HEK293 (cell line): ENCODE results near the gene PIGR.

Source experiments
- EGR2 ChIP-seq: fragments of 450-650 bp; formaldehyde crosslinking; IDR thresholded peaks from 2 replicates; pipeline ENCODE4 v1.5.1; 2016; ENCODE audit warnings: low read depth, missing biosample characterization, missing genetic modification characterization
- GLI4 ChIP-seq: fragments of 450-650 bp; formaldehyde crosslinking; IDR thresholded peaks from 2 replicates; pipeline ENCODE4 v1.5.1; 2016; ENCODE audit warnings: missing biosample characterization, missing genetic modification characterization
- OSR2 ChIP-seq: fragments of 450-650 bp; formaldehyde crosslinking; IDR thresholded peaks from 2 replicates; pipeline ENCODE4 v1.5.1; 2016; ENCODE audit warnings: missing biosample characterization, missing genetic modification characterization
- REPIN1 ChIP-seq: fragments of 450-650 bp; formaldehyde crosslinking; IDR thresholded peaks from 2 replicates; pipeline ENCODE4 v1.5.1; 2017; ENCODE audit warnings: missing biosample characterization, missing genetic modification characterization, low read depth
- TRIM28 ChIP-seq: IDR thresholded peaks from 2 replicates; pipeline ENCODE4 v1.6.1; 2011; ENCODE audit warnings: low read length, control low read depth, borderline replicate concordance
- ZBTB1 ChIP-seq: fragments of 450-650 bp; formaldehyde crosslinking; IDR thresholded peaks from 2 replicates; pipeline ENCODE4 v1.5.1; 2016; ENCODE audit warnings: missing biosample characterization, missing genetic modification characterization
- ZBTB48 ChIP-seq: fragments of 450-650 bp; formaldehyde crosslinking; IDR thresholded peaks from 2 replicates; pipeline ENCODE4 v1.5.1; 2016; ENCODE audit warnings: missing biosample characterization, missing genetic modification characterization
- ZBTB49 ChIP-seq: fragments of 450-650 bp; formaldehyde crosslinking; IDR thresholded peaks from 2 replicates; pipeline ENCODE4 v1.5.1; 2016; ENCODE audit warnings: missing biosample characterization, missing genetic modification characterization, low read depth
- ZBTB7A ChIP-seq: fragments of 450-650 bp; formaldehyde crosslinking; IDR thresholded peaks from 2 replicates; pipeline ENCODE4 v1.5.1; 2016; ENCODE audit warnings: low read depth, missing biosample characterization, missing genetic modification characterization
- ZEB2 ChIP-seq: fragments of 450-650 bp; formaldehyde crosslinking; IDR thresholded peaks from 2 replicates; pipeline ENCODE4 v1.5.1; 2016; ENCODE audit warnings: missing biosample characterization, missing genetic modification characterization
- ZNF121 ChIP-seq: fragments of 450-650 bp; formaldehyde crosslinking; IDR thresholded peaks from 2 replicates; pipeline ENCODE4 v1.5.1; 2016; ENCODE audit warnings: missing biosample characterization, missing genetic modification characterization
- ZNF138 ChIP-seq: fragments of 450-650 bp; formaldehyde crosslinking; IDR thresholded peaks from 2 replicates; pipeline ENCODE4 v1.5.1; 2016; ENCODE audit warnings: missing biosample characterization, missing genetic modification characterization, borderline replicate concordance
- ZNF157 ChIP-seq: fragments of 450-650 bp; formaldehyde crosslinking; IDR thresholded peaks from 2 replicates; pipeline ENCODE4 v1.5.1; 2016; ENCODE audit warnings: missing biosample characterization, missing genetic modification characterization
- ZNF184 ChIP-seq: fragments of 450-650 bp; IDR thresholded peaks from 2 replicates; pipeline ENCODE4 v1.5.1; 2018; ENCODE audit warnings: missing biosample characterization, mild to moderate bottlenecking, missing genetic modification characterization
- ZNF2 ChIP-seq: fragments of 450-650 bp; formaldehyde crosslinking; IDR thresholded peaks from 2 replicates; pipeline ENCODE4 v1.5.1; 2016; ENCODE audit warnings: missing biosample characterization, missing genetic modification characterization
- ZNF266 ChIP-seq: fragments of 450-650 bp; formaldehyde crosslinking; IDR thresholded peaks from 2 replicates; pipeline ENCODE4 v1.5.1; 2016; ENCODE audit warnings: missing biosample characterization, missing genetic modification characterization, low read depth
- ZNF398 ChIP-seq: fragments of 450-650 bp; formaldehyde crosslinking; IDR thresholded peaks from 2 replicates; pipeline ENCODE4 v1.5.1; 2017; ENCODE audit warnings: missing biosample characterization, missing genetic modification characterization
- ZNF416 ChIP-seq: fragments of 450-650 bp; formaldehyde crosslinking; IDR thresholded peaks from 2 replicates; pipeline ENCODE4 v1.5.1; 2016; ENCODE audit warnings: missing biosample characterization, missing genetic modification characterization
- ZNF501 ChIP-seq: fragments of 450-650 bp; formaldehyde crosslinking; IDR thresholded peaks from 2 replicates; pipeline ENCODE4 v1.5.1; 2016; ENCODE audit warnings: missing biosample characterization, missing genetic modification characterization
- ZNF530 ChIP-seq: fragments of 450-650 bp; formaldehyde crosslinking; IDR thresholded peaks from 2 replicates; pipeline ENCODE4 v1.5.1; 2016; ENCODE audit warnings: low read depth, missing biosample characterization, missing genetic modification characterization
- ZNF561 ChIP-seq: fragments of 450-650 bp; IDR thresholded peaks from 2 replicates; pipeline ENCODE4 v1.5.1; 2018; ENCODE audit warnings: missing biosample characterization, missing genetic modification characterization, borderline replicate concordance
- ZNF623 ChIP-seq: fragments of 450-650 bp; formaldehyde crosslinking; IDR thresholded peaks from 2 replicates; pipeline ENCODE4 v1.5.1; 2016; ENCODE audit warnings: missing biosample characterization, missing genetic modification characterization
- ZNF626 ChIP-seq: fragments of 450-650 bp; sonication (Bioruptor Pico); formaldehyde crosslinking; IDR thresholded peaks from 2 replicates; pipeline ENCODE4 v1.5.1; 2018; ENCODE audit warnings: missing biosample characterization, missing genetic modification characterization, inconsistent platforms
- ZNF692 ChIP-seq: fragments of 450-650 bp; formaldehyde crosslinking; IDR thresholded peaks from 2 replicates; pipeline ENCODE4 v1.5.1; 2016; ENCODE audit warnings: missing biosample characterization, missing genetic modification characterization
- ZNF76 ChIP-seq: fragments of 450-650 bp; formaldehyde crosslinking; IDR thresholded peaks from 2 replicates; pipeline ENCODE4; 2016; ENCODE audit warnings: low read depth, missing biosample characterization, missing genetic modification characterization, borderline replicate concordance
- ZSCAN16 ChIP-seq: fragments of 450-650 bp; formaldehyde crosslinking; IDR thresholded peaks from 2 replicates; pipeline ENCODE4 v1.5.1; 2016; ENCODE audit warnings: missing biosample characterization, missing genetic modification characterization
- TF ChIP-seq, protein P1 (sequence below): fragments of 450-650 bp; IDR thresholded peaks from 2 replicates; pipeline ENCODE4 v1.5.1; 2018; ENCODE audit warnings: missing biosample characterization, missing genetic modification characterization
- TF ChIP-seq, protein P2 (sequence below): fragments of 450-650 bp; formaldehyde crosslinking; IDR thresholded peaks from 2 replicates; pipeline ENCODE4 v1.5.1; 2016; ENCODE audit warnings: missing biosample characterization, missing genetic modification characterization

Gene PIGR

DNA sequence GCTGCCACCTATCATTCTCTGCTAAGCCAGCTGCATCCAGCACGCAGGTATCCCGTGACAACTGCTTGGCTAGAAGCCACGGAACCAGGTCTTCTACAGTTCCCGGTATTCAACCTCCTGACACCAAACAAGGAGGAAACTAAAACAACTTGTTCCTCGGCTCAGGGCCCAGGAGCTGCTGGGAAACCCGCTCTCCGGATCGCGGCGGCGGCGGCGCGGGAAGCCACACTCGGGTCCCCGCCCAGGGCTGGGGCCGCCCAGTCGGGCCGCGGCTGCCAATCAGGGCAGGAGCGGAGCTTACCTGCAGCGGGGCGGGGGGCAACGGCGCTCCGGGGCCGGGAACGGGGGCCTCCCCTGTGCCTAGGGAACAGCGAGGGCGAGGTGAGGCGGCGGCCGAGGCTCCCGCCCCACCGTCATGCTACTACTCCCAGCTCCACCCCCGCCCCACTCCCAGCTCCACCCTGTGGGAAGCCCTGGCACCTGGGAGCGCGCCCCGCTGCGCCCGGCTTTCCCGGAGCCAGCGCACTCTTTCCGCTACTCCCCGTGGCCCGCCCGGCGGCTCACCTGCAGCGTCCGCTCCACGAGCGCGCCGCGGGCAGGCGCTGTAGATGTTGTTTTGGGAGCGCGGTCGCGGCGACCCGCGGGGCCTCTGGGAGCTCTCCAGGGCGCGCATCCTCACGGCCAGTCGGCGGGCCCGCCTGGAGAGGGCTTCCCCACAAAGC, 36.9 kb downstream of the PIGR start (continued):
- TF ChIP-seq TRIM28 = no peak
- TF ChIP-seq ZNF121 (tag by site-specific recombination) = no peak
- TF ChIP-seq ZNF623 (tag by site-specific recombination) = no peak
- no peak for TF ChIP-seq ZNF530 (tag by site-specific recombination)
- TF ChIP-seq ZNF157 (tag by site-specific recombination) = no peak
- TF ChIP-seq, protein P1, sequence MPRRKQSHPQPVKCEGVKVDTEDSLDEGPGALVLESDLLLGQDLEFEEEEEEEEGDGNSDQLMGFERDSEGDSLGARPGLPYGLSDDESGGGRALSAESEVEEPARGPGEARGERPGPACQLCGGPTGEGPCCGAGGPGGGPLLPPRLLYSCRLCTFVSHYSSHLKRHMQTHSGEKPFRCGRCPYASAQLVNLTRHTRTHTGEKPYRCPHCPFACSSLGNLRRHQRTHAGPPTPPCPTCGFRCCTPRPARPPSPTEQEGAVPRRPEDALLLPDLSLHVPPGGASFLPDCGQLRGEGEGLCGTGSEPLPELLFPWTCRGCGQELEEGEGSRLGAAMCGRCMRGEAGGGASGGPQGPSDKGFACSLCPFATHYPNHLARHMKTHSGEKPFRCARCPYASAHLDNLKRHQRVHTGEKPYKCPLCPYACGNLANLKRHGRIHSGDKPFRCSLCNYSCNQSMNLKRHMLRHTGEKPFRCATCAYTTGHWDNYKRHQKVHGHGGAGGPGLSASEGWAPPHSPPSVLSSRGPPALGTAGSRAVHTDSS (tag by site-specific recombination) = no peak
- no peak for TF ChIP-seq ZBTB7A
- TF ChIP-seq ZNF266 (tag by site-specific recombination) = no peak
- TF ChIP-seq OSR2 = peak; percentile 41; the same call in 1 of the 2 replicates
- peak; percentile 73 for TF ChIP-seq ZNF398 (tag by site-specific recombination)
- TF ChIP-seq ZNF692 (tag by site-specific recombination) = peak; percentile 80; the same call in 1 of the 2 replicates
- TF ChIP-seq ZBTB48 (tag by site-specific recombination) = peak; percentile 59
- TF ChIP-seq, protein P2, sequence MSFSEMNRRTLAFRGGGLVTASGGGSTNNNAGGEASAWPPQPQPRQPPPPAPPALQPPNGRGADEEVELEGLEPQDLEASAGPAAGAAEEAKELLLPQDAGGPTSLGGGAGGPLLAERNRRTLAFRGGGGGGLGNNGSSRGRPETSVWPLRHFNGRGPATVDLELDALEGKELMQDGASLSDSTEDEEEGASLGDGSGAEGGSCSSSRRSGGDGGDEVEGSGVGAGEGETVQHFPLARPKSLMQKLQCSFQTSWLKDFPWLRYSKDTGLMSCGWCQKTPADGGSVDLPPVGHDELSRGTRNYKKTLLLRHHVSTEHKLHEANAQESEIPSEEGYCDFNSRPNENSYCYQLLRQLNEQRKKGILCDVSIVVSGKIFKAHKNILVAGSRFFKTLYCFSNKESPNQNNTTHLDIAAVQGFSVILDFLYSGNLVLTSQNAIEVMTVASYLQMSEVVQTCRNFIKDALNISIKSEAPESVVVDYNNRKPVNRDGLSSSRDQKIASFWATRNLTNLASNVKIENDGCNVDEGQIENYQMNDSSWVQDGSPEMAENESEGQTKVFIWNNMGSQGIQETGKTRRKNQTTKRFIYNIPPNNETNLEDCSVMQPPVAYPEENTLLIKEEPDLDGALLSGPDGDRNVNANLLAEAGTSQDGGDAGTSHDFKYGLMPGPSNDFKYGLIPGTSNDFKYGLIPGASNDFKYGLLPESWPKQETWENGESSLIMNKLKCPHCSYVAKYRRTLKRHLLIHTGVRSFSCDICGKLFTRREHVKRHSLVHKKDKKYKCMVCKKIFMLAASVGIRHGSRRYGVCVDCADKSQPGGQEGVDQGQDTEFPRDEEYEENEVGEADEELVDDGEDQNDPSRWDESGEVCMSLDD (tag by site-specific recombination) = peak; percentile 55; the same call in 1 of the 2 replicates
- TF ChIP-seq ZNF138 = no peak
- no peak for TF ChIP-seq REPIN1 (tag by site-specific recombination)
- TF ChIP-seq ZNF626 (tag by site-specific recombination) = no peak
- no peak for TF ChIP-seq ZSCAN16 (tag by site-specific recombination)
- TF ChIP-seq ZNF416 (tag by site-specific recombination) = no peak
- no peak for TF ChIP-seq GLI4
- peak; percentile 82 for TF ChIP-seq ZEB2
- TF ChIP-seq ZBTB49 (tag by site-specific recombination) = no peak
- TF ChIP-seq EGR2 (tag by site-specific recombination) = peak; percentile 47
- no peak for TF ChIP-seq ZNF184 (tag by site-specific recombination)
- peak; percentile 48; the same call in 1 of the 2 replicates for TF ChIP-seq ZNF2 (tag by site-specific recombination)
- peak; percentile 90 for TF ChIP-seq ZNF76 (tag by site-specific recombination)
- TF ChIP-seq ZNF561 (tag by site-specific recombination) = peak; percentile 80; the same call in 1 of the 2 replicates
- TF ChIP-seq ZNF501 = peak; percentile 79
- TF ChIP-seq ZBTB1 = no peak
